ENCODE data around the gene RMND5B.
"Not testable (repeated sequence)": the region's sequence is repeated elsewhere in the genome, so short reads cannot be mapped to it uniquely, and the experiment has no call there.

Gene RMND5B

DNA sequence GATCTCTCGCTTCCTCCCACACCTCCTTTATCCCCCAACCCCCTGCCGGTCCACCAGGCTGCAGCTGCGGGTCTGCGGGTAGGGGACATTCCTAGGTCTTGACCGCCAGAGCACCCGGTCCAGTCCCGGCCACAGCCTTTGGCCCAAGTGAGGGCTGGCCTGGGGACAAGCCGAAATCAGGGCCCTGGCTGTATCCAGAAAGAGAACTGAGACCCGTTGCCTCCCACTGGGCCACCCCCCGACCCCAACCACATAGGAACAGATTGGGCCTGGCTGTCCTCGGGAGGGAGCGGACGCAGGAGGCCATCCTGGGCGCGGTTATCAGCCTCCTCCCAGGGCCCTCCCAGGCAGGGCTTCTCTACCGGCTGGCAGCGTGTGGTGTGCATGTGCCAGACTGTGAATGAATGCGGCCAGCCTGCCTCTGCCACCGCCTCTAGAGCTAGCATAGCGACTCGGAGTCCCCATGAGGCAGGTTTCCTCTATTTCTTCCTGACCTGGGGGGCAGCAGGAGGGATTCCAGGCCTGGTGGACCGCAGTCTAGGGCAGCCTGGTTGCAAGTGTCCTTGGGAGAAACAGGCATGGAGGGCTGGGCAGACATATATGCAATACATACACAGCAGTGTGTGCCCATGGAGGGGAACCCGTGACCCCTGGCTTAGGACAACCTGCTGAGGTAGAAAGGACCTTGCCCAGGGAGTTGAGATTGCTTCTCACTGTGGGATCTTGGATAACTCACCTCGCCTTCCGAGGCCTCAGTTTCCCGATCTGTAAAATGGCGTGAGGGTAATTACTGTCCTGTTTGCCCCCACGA lies 16.3 kb upstream of the RMND5B start:
- no peak for DNase-seq

DNA sequence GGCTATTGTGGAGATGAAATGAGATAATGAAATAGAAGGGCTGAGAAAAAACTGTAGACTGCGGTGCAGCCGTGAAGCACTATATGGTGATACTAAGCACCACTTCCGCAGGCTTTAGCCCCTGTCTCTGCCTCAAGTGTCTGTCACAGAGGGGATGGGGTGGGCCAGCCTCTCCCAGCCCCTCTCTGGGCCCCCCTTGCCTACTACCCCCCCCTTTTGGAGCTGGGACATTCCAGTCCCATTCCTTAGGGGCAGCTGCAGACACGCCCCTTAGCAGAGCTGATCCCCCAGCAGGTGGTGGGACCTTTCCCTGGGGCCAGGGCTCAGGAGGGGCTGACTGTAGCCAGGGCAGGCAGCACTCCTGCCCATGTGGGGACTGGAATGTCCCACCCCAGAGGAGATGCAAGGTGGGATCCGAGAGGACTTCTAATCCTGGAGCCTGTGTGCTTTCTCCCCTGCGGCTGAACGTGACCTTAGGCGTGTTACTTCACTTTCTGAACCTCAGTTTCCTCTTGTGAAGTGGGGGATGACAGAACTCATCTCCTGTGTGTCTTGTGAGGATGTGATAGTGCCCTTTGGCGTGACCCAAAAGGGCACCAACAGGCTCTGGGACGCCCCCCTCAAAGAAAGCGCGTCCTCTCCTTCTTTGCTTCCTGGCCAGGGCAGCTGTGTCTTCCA lies 15.5 kb upstream of the RMND5B start:
- DNase-seq = no peak

DNA sequence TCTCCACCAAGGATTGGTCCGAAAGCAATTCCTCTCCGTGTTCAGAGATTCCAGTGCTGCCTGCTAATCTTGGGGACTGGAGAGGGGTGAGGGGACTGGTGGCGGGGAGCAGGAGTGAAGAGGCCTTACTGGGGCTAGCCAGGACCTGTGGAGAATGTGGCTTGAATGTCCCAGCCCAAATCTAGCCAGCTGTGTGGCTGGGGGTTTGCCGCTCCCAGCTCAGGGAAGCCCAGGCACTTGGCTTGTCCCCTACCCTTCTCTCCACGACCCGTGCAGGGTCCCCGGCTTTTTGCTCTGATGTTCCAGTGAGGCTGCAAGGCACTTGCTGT lies 15.0 kb upstream of the RMND5B start:
- no peak for DNase-seq

DNA sequence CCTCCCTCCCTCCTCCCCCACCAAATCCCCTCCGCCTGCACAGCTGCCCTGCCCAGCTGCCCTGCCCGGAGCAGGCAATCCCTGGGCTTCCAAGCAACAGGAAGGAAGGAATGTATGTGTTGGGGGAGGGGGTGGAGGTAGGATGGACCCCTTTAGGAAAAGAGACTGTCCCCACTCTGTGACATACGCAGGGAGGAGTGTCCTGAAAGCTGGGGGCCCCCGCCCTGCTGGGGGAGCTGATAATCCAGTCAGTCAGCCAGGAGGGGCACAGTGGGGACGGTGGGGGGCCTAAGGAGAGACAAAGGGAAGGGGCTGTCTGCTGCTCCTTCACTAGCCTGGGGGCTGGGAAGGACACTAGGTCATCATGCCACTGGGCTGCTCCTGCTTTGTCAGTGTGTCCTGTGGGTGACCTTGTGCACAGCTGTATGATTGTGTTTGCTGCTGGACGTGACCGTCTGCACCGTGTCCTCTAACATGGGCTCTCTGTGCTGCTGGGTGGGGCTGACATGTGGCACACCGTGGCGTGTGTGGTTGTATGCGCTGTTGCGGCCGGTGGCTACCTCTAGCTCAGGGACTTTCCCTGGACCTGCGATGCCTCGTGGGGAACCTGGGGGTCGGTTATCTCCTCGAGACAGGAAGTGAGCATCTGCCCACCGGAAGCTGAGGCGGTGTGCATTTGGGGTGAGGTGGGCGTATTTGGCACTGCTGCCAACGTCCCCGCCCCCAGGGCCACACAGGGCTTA lies 14.5 kb upstream of the RMND5B start:
- no peak for DNase-seq

DNA sequence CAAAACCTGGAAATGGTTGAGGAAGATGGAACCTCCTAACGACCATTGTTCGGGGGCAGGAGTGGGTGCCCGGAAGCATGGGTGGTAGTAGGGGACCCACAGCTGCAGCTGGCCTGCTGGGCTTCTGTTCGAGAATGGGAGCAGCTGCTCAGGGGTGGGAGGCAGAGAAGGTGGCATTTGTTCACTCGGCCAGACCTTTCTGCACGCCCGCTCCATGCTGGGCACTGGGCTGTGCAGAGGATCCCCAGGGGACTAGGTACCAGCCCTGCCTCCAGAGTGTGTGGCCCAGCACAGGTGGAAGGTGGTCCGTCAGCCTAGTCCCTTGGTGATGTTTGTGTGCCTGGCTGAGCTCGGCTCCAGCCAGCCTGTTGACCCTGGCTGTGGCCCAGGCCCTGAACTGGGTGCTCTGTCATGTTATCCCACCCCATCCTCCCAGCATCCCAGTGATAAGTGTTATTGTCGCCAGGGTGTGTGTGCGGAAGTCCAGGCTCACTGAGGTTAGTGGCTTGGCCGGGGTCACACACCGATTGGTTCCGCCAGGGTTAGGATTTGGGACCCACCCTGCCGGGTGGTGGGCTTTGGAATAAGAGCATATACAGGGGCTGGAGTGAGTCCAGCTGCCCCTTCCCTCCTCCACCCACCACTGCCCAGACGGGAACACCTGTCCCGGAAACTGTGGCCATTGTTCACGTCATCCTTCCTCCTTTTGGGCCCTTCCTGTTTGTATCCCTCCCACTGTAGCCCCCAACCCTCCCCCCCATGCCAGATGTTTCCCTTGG lies 12.7 kb upstream of the RMND5B start:
- DNase-seq = no peak

DNA sequence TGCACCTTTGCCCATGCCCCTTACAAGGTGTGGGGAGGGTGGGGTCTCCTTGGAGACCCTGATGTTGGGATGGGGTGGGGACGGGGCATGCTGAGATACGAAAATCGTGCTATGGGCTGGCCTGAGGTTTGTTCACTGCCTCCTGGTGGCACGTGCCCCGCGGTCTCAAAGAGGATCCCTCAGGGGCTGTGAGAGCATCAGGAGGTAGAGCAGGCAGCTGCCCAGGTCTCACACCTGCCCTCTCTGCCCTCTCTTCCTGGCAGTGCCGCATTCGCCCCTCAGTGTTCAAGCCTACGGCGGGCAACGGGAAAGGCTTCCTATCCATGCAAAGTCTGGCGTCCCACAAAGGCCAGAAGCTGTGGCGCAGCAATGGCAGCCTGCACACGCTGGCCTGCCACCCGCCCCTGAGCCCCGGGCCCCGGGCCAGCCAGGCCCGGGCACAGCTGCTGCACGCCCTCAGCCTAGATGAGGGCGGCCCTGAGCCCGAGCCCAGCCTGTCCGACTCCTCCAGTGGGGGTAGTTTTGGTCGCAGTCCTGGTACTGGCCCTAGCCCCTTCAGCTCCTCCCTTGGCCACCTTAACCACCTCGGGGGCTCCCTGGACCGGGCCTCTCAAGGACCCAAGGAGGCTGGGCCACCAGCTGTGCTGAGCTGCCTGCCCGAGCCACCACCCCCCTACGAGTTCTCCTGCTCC lies 10.8 kb upstream of the RMND5B start:
- no peak for DNase-seq

DNA sequence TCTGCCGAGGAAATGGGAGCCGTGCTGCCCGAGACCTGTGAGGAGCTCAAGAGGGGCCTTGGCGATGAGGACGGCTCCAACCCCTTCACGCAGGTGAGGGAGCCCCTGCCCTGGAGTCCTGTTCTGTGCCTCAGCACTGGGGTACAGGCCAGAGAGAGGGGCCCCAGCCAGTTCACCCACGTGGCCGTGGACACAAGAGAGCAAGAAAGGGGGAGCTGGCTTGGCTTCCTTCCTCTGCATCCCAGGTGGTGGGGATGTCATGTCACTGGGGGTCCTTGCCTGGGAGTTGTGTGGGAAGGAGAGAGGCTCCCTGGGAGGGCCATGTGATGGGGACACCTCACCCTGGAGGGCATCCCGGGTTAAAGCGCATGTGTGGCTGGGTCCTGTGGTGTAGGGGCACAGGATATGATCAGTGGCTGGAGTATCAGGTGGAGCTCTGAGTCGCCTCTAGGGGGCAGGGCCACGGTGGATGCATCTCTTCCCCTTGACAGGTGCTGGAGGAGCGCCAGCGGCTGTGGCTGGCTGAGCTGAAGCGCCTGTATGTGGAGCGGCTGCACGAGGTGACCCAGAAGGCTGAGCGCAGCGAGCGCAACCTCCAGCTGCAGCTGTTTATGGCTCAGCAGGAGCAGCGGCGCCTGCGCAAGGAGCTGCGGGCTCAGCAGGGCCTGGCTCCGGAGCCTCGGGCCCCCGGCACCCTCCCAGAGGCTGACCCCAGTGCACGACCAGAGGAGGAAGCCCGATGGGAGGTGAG lies 10.0 kb upstream of the RMND5B start:
- peak; percentile 93 for DNase-seq

DNA sequence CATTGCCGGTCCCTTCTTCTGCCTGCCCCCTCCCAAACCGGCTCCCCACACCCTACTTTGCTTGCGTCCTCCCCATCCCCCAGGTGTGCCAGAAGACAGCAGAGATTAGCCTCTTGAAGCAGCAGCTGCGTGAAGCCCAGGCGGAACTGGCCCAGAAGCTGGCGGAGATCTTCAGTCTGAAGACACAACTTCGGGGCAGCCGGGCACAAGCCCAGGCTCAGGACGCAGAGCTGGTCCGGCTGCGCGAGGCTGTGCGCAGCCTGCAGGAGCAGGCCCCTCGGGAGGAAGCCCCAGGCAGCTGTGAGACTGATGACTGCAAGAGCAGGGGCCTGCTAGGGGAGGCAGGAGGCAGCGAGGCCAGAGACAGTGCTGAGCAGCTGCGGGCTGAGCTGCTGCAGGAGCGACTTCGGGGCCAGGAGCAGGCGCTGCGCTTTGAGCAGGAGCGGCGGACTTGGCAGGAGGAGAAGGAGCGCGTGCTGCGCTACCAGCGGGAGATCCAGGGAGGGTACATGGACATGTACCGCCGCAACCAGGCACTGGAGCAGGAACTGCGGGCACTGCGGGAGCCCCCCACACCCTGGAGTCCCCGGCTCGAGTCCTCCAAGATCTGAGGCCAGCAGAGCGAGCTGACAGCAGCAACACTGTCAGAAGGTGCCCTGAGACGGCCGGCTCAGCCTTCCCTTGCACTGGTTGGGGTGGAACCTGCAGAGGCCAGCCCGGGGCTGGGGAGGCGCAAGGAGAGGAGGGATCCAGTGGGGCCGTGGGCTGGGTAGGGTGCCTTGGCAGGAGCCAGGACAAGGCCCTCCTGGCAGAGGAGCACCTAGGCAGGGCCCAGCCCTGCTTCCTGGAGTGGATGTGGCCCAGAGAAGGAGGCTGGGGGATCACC lies 9.2 kb upstream of the RMND5B start:
- DNase-seq = no peak

DNA sequence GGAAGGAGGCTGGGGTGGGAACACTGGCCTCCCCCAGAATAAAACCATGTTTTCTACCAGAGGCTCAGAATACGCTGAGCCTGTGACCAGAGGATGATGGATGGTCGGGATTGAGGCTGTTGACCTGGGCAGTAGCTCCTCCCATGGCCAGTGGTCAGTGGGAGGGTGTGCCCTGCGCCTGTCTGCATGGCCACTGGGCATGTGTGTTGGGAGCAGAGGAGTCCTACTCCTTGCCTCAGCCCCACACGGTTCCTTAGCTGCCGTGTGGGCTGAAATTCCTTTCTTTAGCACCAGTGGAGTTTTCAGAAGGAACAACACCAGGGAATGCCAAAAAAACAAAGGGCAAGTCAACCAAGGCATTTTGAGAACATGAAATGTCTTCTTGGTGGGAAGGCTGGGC lies 8.5 kb upstream of the RMND5B start:
- DNase-seq = no peak

DNA sequence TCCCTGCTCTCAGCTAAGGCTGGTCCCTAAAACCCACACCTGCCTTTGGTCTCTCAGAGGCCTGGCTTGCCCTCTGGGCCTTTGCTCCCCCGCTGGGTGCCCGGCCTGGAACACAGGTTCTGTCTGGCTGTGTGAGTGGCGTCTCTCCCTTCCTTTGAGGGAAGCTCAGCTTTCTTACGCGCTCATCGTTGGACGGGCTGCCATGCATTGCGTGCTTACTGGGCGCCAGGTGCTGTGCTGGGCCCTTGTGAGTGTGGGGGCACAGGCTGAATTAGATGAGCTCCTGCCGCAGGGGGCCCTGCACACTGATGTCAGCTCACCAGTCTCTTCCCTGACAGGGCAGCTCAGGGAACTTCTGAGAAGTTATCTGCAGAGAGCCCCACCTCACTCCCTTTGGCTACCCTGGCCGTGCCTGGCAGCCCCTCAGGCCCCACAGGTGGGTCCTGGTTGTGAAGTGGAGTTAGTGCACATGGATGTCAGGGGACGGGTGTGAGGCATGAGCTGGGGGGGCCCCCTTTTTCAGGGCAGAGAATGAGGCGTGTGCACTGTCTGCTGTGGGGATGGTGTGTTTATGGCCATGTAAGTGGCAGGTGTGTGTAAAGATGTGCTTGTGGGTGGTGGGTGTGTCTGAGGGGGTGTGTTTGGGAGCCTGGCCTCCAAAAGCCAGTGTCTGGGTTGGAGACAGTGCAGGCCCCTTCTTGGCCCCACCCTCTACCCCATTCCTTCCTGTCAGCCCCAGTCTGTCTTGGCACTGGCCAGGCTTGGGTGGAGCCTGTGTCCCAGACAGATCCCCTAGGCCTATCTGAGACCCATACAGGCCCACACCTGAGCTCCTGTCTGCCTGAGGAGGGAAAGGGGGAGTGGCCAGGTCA lies 7.5 kb upstream of the RMND5B start:
- DNase-seq = no peak

DNA sequence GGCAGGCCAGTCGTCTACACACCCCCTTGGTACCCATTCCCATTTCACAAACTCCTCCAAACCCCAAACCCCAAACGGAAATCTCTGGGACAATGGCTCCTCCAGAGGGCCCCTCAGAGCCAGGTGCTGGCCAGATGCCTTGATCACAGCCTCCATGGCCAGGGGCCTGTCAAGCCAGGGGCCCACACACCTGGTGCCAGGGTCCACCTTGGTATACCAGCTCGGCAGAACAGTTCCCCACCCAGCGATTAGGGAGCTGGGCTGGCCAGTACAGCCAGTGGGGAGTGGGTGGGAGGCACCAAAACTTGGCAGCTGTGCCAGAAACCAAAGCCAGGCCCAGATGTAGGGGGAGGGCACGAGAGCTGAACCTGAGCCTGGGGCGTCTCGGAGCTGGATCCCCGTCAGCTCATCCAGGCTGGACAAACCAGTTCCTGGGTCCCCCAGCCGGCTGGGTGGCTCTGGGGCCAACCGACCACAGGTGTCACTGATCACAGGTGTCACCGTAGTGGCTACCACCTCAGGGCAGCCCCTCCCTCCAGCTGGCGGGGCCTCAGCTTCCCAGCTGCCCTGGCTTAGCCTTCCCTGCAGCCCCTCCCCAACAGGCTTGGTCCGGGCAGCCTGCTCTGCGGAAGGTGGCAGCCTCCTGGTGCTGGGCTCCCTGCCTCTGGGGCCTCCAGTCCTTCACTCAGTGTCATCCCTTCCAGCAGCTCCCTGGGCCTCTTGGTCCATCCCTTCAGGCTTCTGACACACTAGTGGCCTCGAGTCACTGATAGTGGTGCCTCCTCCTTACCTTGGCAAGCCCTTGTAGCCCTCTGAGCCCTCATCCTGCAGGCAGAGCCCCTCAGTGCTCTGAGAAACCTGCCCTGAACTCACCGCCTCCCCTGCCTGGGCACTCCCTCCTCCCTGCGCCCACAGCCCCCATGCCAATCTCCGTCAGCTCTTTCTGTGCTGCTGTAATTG lies 6.6 kb upstream of the RMND5B start:
- DNase-seq = no peak

DNA sequence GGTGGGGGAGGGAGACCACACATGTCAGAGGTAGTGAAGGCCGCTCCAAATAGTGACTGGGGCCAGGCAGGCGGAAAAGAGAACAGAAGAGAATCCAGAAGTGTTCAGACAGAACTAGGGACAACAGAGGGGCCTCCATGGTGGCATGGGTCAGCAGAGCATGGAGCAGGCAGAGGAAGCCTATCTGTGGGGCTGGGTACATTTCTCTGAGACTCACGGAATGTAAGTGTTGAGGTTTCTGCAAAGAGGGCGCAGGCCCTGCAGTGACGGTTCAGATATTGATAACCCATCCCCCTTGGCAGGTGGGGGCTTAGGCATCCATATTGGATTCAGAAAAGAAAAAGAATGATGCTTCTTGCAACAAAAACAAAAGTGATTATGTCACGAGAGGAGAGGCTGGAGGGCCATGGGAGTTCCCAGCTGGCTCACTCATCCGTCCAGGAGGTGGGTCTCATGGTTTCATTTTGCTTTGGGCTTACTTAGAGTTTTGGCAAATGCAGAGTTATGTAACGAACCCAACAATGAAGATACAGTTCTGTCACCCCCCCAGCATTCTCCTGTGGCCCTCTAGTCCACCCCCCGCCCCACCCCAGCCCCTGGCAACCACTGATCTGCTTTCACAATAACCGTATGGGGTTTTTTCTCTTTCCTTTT lies 5.4 kb upstream of the RMND5B start:
- DNase-seq = no peak

DNA sequence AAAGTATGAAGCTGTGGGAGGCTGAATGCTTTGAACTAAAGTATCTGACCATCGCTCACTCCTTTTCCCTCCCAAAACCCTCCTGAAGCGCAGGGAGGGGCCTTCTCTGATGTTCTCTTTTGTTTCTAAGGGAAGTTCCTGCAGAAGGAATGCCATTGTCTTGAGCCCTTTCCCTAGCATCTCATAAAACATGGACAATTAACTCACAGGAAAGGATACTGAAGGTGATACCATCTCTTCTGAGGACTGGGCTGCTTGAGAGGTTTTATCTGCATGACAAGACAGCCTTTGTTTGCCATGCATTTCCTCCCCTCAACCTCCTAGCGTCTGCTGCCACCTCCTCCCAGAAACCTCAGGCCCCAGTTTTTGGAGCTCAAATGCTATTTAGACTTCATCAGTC lies 4.3 kb upstream of the RMND5B start:
- DNase-seq = no peak

DNA sequence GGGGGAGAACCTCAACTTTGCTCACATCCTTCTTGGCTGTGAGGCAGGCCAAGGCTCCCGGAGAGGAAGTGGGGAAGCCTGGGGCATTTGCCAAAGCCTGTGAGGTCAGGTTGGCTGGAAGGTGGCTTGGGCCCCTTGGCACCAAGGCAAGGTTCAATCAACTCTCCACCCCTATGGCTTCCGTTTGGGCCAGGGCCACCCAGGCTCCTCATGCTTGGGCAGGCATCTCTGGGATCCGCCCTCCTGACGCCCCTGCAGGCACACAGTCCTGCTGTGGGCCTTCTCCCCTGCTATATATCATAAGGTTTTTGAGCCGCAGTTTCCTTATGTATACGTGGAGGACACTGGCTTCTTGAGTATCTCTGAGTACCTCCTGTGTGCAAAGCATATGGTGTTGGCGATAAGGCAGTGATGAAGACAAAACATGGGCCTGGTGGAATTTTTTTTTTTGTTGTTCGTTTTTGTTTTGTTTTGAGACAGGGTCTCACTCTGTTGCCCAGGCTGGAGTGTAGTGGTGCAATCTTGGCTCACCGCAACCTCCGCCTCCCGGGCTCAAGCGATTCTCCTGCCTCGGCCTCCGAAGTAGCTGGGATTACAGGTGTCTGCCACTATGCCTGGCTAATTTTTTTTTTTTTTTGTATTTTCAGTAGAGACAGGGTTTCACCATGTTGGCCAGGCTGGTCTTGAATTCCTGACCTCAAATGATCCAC lies 3.4 kb upstream of the RMND5B start:
- DNase-seq = not testable (repeated sequence)

DNA sequence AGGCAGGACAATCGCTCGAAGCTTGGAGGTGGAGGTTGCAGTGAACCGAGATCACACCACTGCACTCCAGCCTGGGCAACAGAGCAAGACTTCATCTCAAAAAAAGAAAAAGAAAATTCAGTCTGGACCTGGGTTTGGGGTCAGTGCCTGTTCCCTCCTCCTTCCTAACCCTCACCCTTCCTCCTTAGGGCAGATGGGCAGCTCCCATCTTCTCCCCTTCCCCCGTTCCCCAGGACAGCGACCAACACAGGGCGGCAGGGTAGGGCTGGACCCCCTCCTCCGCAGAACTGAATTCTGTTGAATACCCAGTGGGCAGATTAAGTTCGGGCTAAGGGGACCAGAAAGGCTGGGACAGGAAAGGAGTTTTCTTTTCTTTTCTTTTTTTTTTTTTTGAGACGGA lies 1.5 kb upstream of the RMND5B start:
- no peak for DNase-seq

DNA sequence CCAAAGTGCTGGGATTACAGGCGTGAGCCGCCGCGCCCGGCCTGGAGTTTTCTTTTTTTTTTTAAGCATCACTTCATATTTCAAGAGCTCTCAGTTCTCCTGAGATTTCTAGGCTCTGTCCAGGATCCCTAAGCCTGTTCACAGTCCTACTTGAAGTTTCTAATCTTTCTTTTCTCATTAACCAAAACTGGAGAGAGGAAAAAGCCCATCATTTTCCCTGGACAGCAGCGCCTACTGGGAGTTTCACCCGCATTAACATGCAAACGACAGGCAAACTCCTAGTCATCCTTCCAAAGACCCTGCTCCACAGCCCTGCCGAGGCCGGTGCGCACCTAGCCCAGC lies 609 bp upstream of the RMND5B start:
- DNase-seq = not testable (repeated sequence)

DNA sequence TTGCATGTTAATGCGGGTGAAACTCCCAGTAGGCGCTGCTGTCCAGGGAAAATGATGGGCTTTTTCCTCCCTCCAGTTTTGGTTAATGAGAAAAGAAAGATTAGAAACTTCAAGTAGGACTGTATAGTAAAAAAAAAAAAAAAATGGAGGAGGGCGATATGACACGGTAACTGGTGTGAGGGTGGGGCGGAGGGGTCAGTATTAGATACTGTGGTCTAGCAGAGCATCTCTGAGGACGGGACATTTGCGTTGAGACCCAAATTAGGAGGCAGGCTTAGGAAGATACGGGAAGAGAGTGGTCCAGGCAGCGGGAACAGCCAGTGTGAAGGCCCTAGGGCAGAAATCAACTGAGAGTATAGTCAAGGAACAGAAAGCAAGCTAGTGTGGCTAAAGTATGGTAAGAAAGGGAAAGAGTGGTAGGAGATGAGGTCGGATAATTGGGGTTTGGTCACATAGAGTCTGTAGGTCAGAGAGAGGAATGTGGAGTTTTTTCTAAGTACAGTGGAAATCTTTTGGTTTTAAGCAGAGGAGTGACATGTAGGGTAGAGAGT lies 707 bp downstream of the RMND5B start:
- no peak for DNase-seq

Data from NCI-H774 (cell line).